Vagina (tissue), 2 donors: ENCODE data around the gene MGAT5.

Source experiments
- POLR2AphosphoS5 ChIP-seq, 2 donors: sonication (generic); formaldehyde crosslinking; IDR thresholded peaks; one replicate each; pipeline ENCODE4 v1.9.0; 2017; ENCODE audit warnings: antibody characterized with exemption in 2 of 2, mild to moderate bottlenecking in 2 of 2, low read depth in 1 of 2; ENCODE audit not compliant: insufficient read depth in 1 of 2
- TF ChIP-seq, protein P1 (sequence below), 3 experiments: fragments of 450-650 bp in 2 of 3; fragments of 200-600 bp in 1 of 3; sonication (generic) in 1 of 3; IDR thresholded peaks; one replicate each; pipeline ENCODE4 v1.5.1; 2017 to 2019; ENCODE audit warnings: antibody characterized with exemption in 3 of 3, mild to moderate bottlenecking in 2 of 3, moderate library complexity in 2 of 3

DNA sequence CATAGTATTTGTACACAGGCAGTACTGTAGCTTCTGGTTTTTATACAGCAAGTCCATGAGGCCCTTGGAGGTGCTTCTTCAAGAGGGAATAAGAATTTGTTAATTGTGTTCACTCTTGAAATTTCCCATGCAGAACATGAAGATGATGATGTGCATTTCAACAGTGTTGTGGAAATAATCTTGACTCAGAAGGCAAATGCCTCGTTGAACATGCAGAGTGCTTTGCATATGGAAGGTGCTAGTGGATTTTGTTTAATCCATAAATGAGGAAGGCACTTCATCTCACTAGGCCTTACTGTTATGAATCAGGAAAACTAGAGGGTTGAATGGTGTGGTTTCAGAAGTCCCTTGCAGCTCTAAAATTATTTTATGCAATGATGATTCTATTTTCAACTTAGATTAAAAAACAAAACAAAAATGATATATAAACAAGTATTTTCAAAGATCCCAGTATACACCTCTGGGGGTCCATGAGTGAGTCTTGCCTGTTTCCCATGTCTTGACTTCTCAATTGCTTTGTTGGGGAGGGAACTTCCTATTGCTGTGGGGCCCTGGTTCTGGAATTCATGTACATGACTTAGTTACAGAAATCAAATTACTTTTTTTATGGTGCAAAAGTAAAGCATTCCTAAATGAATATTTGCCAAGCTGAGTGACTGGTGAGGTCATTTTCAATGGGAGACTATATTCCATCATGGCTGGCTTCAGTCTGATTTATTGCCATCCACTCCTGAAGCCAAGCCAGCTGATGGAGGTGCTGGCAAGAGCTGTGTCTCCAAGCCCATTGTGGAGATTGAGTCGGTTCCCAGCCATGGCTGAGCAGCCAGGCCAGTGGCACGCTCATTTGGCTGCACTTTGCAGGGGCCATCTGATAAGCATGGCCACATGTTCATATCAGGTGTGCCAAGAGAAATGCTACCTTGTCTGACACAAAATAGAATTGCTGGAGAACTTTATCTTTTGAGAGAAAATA lies 56.5 kb downstream of the MGAT5 start:
- TF ChIP-seq POLR2AphosphoS5 (IDR thresholded peaks at IDR 0.05; ENCODE audit: insufficient read depth in 1 of 2, low read depth in 1 of 2) = no peak
- TF ChIP-seq, protein P1, sequence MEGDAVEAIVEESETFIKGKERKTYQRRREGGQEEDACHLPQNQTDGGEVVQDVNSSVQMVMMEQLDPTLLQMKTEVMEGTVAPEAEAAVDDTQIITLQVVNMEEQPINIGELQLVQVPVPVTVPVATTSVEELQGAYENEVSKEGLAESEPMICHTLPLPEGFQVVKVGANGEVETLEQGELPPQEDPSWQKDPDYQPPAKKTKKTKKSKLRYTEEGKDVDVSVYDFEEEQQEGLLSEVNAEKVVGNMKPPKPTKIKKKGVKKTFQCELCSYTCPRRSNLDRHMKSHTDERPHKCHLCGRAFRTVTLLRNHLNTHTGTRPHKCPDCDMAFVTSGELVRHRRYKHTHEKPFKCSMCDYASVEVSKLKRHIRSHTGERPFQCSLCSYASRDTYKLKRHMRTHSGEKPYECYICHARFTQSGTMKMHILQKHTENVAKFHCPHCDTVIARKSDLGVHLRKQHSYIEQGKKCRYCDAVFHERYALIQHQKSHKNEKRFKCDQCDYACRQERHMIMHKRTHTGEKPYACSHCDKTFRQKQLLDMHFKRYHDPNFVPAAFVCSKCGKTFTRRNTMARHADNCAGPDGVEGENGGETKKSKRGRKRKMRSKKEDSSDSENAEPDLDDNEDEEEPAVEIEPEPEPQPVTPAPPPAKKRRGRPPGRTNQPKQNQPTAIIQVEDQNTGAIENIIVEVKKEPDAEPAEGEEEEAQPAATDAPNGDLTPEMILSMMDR (IDR thresholded peaks at IDR 0.05) = no peak
